Keratinocyte (primary cell): ENCODE data around the gene STX19.

ENCODE experiments used
- EZH2 ChIP-seq: IDR thresholded peaks from one replicate; pipeline ENCODE4 v1.6.1; 2012; ENCODE audit warnings: inconsistent platforms, mild to moderate bottlenecking, low read length, moderate library complexity
- TF ChIP-seq, protein P1 (sequence below), 3 experiments: IDR thresholded peaks in 1 of 3; conservative IDR thresholded peaks in 1 of 3; optimal IDR thresholded peaks in 1 of 3; 2 replicates in 2 of 3; 3 replicates in 1 of 3; pipeline versions ENCODE3 to v1.5.1; 2011; ENCODE audit warnings: low read length in 3 of 3, mild to moderate bottlenecking in 3 of 3, moderate library complexity in 2 of 3, control low read depth in 1 of 3, inconsistent platforms in 1 of 3; ENCODE audit not compliant: insufficient read depth in 2 of 3; ENCODE audit errors: extremely low read depth in 1 of 3

DNA sequence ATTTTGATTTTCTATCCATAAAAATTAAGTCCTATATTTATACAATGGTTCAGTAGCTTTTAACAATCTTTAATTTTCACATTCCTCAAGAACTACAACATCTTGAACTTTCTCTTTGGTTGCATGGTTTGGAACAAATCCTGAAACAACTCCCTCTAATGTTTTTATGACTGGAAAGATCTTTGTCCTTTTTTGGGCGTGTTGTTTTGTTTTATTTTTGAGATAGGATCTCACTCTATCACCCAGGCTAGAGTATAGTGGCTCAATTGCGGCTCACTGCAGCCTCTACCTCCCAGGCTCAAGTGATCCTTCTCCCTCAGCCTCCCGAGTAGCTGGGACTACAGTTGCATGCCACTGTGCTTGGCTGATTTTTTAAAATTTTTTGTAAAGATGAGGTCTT is 4.0 kb downstream of the STX19 start:
- TF ChIP-seq, protein P1, sequence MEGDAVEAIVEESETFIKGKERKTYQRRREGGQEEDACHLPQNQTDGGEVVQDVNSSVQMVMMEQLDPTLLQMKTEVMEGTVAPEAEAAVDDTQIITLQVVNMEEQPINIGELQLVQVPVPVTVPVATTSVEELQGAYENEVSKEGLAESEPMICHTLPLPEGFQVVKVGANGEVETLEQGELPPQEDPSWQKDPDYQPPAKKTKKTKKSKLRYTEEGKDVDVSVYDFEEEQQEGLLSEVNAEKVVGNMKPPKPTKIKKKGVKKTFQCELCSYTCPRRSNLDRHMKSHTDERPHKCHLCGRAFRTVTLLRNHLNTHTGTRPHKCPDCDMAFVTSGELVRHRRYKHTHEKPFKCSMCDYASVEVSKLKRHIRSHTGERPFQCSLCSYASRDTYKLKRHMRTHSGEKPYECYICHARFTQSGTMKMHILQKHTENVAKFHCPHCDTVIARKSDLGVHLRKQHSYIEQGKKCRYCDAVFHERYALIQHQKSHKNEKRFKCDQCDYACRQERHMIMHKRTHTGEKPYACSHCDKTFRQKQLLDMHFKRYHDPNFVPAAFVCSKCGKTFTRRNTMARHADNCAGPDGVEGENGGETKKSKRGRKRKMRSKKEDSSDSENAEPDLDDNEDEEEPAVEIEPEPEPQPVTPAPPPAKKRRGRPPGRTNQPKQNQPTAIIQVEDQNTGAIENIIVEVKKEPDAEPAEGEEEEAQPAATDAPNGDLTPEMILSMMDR (optimal IDR thresholded peaks at IDR 0.05 in 1 of 3, IDR thresholded peaks at IDR 0.05 in 1 of 3, conservative IDR thresholded peaks at IDR 0.05 in 1 of 3; ENCODE audit: extremely low read depth in 1 of 3, insufficient read depth in 2 of 3, low read length in 3 of 3), result no peak
- TF ChIP-seq EZH2, result no peak
